Measurements from ENCODE around the gene ANKRD63.

The ANKRD63 gene

GRCh38 chr15:40282147-40282868 lies 556 bp downstream of the ANKRD63 start:
- TF ChIP-seq FOXP2 (optimal IDR thresholded peaks at IDR 0.05; ENCODE audit: borderline replicate concordance, extremely low read depth, extremely low read length, insufficient read depth) (peak; percentile 31), POLR2AphosphoS5 (IDR thresholded peaks at IDR 0.05; ENCODE audit: low read depth, low read length) (no peak)

DNA sequence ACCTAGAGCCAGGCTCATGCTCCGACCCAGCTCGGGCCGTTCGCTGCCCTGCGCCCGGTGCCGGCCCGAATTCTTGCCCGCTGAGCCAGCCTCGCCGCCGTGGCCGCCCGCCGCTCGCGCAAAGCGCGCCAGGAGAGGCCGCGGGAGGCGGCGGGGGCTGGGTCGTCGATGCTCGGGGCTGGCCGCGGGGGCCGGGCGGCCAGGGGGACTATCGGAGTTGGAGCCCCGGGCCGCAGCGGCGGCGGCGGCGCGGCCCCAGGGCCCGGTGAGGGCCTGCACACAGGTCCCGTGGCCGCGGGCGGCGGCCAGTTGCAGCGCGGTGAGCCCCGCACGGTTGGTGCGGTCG lies 1.1 kb downstream of the ANKRD63 start:
- no peak for TF ChIP-seq POLR2AphosphoS5 (IDR thresholded peaks at IDR 0.05; ENCODE audit: low read depth, low read length)
- no peak for TF ChIP-seq FOXP2 (optimal IDR thresholded peaks at IDR 0.05; ENCODE audit: borderline replicate concordance, extremely low read depth, extremely low read length, insufficient read depth)
- no peak for TF ChIP-seq REST (IDR thresholded peaks at IDR 0.05; ENCODE audit: insufficient read depth in 1 of 2, low read depth in 2 of 2, low read length in 2 of 2)
- no peak for TF ChIP-seq TAF1 (IDR thresholded peaks at IDR 0.05; ENCODE audit: borderline replicate concordance, insufficient read depth, low read length)
- no peak for TF ChIP-seq SIN3A (IDR thresholded peaks at IDR 0.05; ENCODE audit: borderline replicate concordance, insufficient read depth, low read length)

GRCh38 chr15:40281057-40281800 lies 1.6 kb downstream of the ANKRD63 start:
- TF ChIP-seq TAF1 (IDR thresholded peaks at IDR 0.05; ENCODE audit: borderline replicate concordance, insufficient read depth, low read length) (no peak), FOXP2 (optimal IDR thresholded peaks at IDR 0.05; ENCODE audit: borderline replicate concordance, extremely low read depth, extremely low read length, insufficient read depth) (no peak), SIN3A (IDR thresholded peaks at IDR 0.05; ENCODE audit: borderline replicate concordance, insufficient read depth, low read length) (no peak), REST (IDR thresholded peaks at IDR 0.05; ENCODE audit: insufficient read depth in 1 of 2, low read depth in 2 of 2, low read length in 2 of 2) (no peak), POLR2AphosphoS5 (IDR thresholded peaks at IDR 0.05; ENCODE audit: low read depth, low read length) (no peak)

DNA sequence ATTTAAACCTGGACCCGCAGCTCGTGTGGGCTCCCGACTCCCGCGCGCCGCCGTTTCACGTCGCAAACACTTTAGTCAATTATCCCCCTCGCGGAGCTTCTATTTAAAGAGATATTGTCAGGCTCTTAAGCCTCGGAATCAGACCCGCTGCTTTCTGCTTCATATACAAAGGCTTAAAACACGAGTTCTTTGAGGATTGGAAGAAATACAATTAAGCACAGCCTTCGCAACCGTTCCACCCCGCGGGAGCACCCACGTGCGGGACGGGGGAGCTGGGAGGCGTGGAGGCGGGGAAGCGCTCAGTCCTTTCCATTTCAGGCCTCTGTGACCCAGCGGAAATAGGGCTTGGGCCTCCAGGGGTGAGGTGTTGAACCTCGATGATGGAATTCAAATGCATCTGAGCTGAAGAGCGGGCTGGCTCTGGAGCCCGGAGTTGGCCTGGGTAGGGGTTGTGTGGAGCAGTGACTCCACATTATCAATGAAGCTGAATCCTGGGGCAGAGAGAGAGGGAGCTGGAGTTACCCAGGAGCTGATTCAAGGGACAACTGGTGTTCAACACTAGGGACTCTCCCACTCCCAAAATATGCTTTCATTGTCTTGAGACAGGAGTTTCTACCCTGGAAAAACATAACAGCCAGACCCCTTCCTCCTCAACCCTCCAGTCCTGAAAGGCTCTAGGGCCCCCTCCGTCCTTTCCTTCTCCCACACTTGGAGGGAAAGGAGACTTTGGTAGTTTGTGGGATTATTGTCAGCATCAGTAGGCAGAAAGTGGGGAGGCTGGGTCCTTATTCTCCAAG lies 2.4 kb downstream of the ANKRD63 start:
- no peak for TF ChIP-seq FOXP2 (optimal IDR thresholded peaks at IDR 0.05; ENCODE audit: borderline replicate concordance, extremely low read depth, extremely low read length, insufficient read depth)
- TF ChIP-seq POLR2AphosphoS5 (IDR thresholded peaks at IDR 0.05; ENCODE audit: low read depth, low read length) = no peak
- TF ChIP-seq TAF1 (IDR thresholded peaks at IDR 0.05; ENCODE audit: borderline replicate concordance, insufficient read depth, low read length) = no peak
- no peak for TF ChIP-seq SIN3A (IDR thresholded peaks at IDR 0.05; ENCODE audit: borderline replicate concordance, insufficient read depth, low read length)
- TF ChIP-seq REST (IDR thresholded peaks at IDR 0.05; ENCODE audit: insufficient read depth in 1 of 2, low read depth in 2 of 2, low read length in 2 of 2) = no peak

DNA sequence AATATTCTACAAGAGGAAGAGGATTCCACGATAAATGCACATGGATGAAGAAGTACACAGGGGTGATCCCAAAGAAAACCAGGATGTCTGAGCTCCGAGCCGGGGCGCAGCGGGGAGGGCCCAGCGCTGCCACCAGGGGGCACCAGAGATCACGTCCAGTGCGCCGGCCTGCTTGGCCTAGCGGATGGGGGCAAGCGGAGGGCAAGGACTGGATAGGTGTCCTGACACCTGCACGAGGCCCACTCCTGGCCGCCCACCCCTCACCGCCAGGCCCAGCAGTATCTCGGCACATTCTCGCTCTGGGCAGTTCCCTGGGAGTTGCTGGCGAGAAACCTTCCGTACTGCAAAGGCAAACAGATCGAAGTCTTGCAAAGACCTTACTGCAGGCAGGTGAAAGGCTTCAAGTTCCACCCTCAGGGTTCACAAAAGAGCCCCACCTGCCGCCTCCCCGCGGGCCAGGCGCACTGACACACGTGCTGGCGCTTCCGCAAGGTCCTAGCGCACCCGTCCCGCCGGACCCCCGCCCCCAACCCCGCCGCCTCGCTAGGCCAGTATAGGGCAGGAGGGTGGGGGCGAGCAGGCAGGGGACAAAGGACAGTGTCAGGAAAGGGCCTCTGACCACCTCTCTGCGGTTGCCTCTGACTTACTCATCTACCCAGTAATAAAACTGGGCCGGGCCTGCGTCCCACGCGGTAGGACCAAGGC lies 3.3 kb downstream of the ANKRD63 start:
- TF ChIP-seq REST (IDR thresholded peaks at IDR 0.05; ENCODE audit: insufficient read depth in 1 of 2, low read depth in 2 of 2, low read length in 2 of 2) (no peak), POLR2AphosphoS5 (IDR thresholded peaks at IDR 0.05; ENCODE audit: low read depth, low read length) (no peak), SIN3A (IDR thresholded peaks at IDR 0.05; ENCODE audit: borderline replicate concordance, insufficient read depth, low read length) (no peak), FOXP2 (optimal IDR thresholded peaks at IDR 0.05; ENCODE audit: borderline replicate concordance, extremely low read depth, extremely low read length, insufficient read depth) (peak; percentile 58), TAF1 (IDR thresholded peaks at IDR 0.05; ENCODE audit: borderline replicate concordance, insufficient read depth, low read length) (no peak)

All from PFSK-1 (cell line).